ENCODE measurements around the gene GUCA1A.
"Not testable (repeated sequence)": the region's sequence is repeated elsewhere in the genome, so short reads cannot be mapped to it uniquely, and the experiment has no call there.

GUCA1A gene

DNA sequence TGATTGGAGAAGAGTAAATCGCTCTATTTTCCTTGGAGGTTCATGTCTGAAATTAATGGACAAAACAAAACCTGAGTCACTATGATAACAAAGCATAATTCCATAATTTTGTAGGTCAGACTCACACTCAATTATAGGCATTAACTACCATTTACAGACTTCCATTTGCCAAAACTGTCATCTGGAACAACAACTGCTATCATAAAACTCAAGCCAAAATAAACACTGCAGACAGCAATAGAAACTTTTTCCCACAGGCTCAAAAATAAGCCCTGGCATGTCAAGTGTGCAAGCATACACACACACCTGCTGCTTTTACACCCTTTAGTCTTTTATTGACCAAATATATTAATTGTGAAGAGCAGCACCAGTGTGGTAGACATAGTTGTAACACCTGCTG, 37.4 kb downstream of the GUCA1A start:
- DNase-seq (ENCODE audit: low spot score), result no peak

- no peak for DNase-seq (ENCODE audit: low spot score)
Observed at GRCh38 chr6:42211726-42212125, 38.6 kb downstream of the GUCA1A start.

DNA sequence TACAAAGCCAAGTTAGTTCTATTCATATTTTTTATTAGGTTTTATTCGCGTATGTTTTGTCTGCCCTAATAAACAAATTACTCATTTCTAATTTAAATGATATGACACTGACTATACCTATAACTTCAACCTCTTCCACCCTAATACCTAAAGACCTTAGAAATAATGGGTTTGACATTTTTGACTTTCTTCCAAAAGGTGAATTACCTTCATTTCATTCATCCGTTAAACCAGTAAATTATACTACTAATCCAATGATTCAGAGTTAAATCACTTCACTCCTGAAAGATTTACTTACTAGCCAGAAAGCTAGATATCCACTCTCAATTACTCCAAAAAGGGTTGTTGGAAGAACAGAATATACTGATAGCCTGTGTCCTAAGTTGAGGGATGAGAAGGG, 39.3 kb downstream of the GUCA1A start:
- DNase-seq (ENCODE audit: low spot score), result no peak

DNA sequence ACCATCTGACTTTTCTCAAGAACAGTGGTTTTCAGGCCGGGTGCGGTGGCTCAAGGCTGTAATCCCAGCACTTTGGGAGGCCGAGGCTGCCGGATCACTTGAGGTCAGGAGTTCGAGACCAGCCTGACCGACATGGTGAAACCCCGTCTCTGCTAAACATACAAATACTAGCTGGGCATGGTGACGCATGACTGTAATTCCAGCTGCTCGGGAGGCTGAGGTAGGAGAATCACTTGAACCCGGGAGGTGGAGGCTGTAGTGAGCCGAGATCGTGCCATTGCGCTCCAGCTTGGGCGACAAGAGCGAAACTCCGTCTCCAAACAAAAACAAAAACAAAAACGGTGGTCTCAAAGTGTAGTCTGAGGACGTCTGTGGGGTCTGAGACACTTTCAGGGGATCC, 43.3 kb downstream of the GUCA1A start:
- not testable (repeated sequence) for DNase-seq (ENCODE audit: low spot score)

GRCh38 chr6:42217157-42217518, 44.0 kb downstream of the GUCA1A start:
- DNase-seq (ENCODE audit: low spot score), result no peak

DNA sequence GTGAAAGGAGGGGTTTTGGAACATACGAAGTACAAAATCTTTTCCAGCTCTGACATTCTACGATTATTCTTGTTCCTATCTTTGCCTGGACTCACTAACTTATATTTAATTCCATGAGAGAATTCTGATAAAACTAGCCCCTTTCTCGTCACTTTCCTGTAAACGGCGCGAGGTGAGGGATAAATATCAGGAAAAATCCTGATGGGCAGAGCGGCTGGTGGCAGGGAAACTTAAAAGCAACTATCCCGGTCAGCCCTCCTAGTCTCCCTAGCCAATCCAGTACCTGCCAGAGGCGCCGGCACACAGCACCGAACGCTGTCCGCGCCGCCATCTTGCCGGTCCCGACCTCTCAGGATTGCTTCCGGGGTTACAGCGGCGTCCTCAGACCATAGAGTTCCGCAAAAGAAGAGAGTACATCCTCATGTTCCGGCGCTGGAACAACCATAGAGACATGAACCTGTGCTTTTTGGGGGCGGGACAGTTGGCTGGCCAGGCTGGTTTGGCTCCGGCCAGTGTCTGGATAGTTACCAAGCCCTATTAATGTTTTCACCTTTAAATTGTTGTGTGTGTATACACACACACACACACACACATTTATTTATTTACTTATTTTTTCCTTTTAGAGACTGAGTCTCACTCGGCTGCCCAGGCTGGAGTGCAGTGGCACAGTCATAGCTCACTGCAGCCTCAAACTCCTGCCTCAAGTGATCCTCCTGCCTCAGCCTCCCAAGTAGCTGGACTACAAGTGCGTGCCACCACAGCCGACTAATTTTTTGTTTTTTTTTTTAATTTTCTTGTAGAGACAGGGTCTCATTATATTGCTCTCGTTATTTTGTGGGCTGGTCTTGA, 44.6 kb downstream of the GUCA1A start, which contains the start of gene MRPS10:
TSS of gene MRPS10 (minus strand) at position 343 of the 849 bp plus-strand sequence. CDS start at position 331, 12 bp downstream.
- DNase-seq (ENCODE audit: low spot score), result peak; percentile 93

- DNase-seq (ENCODE audit: low spot score), result no peak
Observed at GRCh38 chr6:42220807-42221206, 47.6 kb downstream of the GUCA1A start.

DNA sequence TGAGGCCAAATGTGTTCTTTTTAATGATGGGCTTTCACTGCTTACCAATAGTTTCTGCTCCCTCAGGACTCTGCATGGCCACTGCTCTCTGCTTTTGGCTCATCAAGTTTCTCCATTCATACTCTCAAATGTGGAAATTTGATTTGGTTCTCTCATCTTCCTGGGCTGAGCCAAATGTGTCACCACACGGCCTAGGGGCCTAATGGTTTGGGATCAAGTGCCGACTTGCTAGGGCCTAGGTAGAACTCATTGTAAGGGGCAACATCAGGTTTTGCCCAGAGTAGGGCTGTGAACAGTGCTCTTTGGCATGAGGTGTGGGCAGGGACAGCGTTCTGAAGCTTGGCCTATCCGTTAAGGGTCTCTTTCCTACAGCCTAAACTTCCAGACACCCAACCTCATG, 48.4 kb downstream of the GUCA1A start:
- DNase-seq (ENCODE audit: low spot score), result no peak

GRCh38 chr6:42222448-42222847, 49.3 kb downstream of the GUCA1A start:
- no peak for DNase-seq (ENCODE audit: low spot score)

DNA sequence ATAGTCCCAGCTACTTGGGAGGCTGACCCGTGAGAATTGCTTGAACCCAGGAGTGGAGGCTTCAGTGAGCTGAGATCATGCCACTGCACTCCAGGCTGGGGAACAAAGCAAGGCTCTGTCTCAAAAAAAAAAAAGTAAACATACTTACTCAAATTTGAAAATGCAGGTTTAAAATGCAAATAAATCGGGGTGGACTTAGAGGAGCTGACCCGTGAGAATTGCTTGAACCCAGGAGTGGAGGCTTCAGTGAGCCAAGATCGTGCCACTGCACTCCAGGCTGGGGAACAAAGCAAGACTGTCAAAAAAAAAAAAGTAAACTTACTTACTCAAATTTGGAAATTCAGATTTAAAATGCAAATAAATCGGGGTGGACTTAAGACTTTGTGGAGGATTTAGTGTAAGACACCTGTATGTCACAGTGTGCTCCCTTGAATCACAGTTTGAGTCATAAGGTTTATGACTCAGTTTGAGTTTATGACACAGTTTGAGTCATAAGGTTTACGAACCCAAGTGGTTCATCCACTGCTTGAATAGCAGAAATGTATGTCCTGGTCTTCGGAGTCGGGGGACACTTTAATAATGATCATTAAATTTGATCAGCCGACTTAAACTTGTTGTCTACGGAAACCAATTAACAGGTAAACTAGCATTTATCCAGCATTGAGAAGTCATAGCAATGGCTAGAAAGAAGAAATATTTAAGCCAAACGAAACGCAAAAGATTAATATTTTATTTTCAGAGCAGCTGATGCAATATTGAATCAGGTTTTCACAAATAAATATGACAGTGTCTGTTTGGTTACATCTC, 51.3 kb downstream of the GUCA1A start:
- no peak for DNase-seq (ENCODE audit: low spot score)

DNA sequence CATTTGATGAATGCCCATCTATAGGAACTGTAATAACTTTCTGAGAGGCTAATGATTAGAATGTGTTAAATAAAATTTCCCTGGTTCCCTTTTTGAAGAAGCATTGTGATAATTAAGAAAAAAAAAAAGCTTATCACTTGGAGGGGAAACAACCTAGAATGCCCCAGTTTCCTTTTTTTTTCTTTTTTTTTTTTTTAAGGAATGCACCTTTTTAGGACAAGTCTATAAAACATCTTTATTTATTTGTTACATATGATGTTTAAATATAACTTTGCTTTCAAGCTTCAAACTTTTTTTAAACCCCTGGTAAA, 51.8 kb downstream of the GUCA1A start:
- no peak for DNase-seq (ENCODE audit: low spot score)

DNA sequence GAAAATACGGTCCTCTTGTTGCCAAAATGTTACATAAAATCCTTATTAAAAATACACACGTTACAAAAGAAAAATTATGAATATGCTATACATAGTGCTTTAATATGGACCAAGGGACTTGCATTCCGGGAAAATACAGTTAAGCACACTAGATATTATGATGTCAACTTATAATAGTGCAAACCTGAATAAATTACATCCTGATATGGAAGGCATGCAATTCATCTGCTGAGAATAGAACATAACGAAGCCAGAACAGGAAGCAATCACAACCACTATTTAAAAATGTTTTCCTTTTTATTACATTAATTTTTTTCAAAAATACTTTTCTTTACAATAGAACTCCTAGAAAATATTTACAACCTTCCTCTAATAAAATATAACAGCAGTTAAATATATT, 52.3 kb downstream of the GUCA1A start:
- no peak for DNase-seq (ENCODE audit: low spot score)

GRCh38 chr6:42226161-42226611, 53.0 kb downstream of the GUCA1A start:
- DNase-seq (ENCODE audit: low spot score), result no peak

- no peak for DNase-seq (ENCODE audit: low spot score)
Observed at GRCh38 chr6:42226645-42227143, 53.5 kb downstream of the GUCA1A start.

- DNase-seq (ENCODE audit: low spot score), result no peak
Observed at GRCh38 chr6:42227173-42227850, 54.1 kb downstream of the GUCA1A start.

DNA sequence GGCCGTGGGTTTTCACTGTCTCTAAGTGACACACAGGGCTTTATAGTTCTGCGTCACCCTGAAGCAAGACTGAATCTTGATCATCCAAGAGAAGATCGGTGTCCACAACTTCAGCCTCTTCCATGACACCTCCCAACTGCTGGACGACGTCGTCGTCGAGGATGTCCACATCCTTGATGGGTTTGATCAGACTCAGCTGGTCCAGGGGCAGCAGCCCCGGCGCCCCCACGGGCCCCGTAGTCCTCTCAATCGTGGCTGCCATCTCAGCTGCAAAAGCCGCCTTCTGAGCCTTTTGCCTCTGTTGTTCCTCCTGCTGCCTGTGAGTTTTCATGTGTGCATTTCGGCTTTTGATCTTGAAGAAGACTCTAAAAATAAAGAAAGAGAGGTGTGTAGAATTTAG, 55.1 kb downstream of the GUCA1A start:
- DNase-seq (ENCODE audit: low spot score), result no peak
